GM12875 (cell line): Measurements from ENCODE around the gene MED22.

Source experiments
- H3K4me3 ChIP-seq: one replicate; pipeline ENCODE4 v1.5.1; 2011; ENCODE audit warnings: low read depth, low read length, control low read depth
- CTCF ChIP-seq: IDR thresholded peaks from 2 replicates; pipeline ENCODE4 v1.5.1; 2011; ENCODE audit warnings: low read depth, mild to moderate bottlenecking, control low read depth, inconsistent platforms, low read length, moderate library complexity, borderline replicate concordance; ENCODE audit not compliant: insufficient read depth

The MED22 gene

GRCh38 chr9:133341369-133342068 lies 6.4 kb downstream of the MED22 start:
- H3K4me3 ChIP-seq: no peak overlapping the region
- TF ChIP-seq CTCF: no peak

GRCh38 chr9:133340916-133341315 lies 7.0 kb downstream of the MED22 start:
- no peak overlapping the region for H3K4me3 ChIP-seq
- TF ChIP-seq CTCF: no peak

- H3K4me3 ChIP-seq: no peak overlapping the region
- TF ChIP-seq CTCF: no peak
These were observed 7.7 kb downstream of the MED22 start for GRCh38 chr9:133340256-133340655.

- H3K4me3 ChIP-seq: no peak overlapping the region
- TF ChIP-seq CTCF: no peak
These were observed 8.3 kb downstream of the MED22 start for GRCh38 chr9:133339641-133340040.

GRCh38 chr9:133335924-133336811 lies 11.8 kb downstream of the MED22 start, which contains the start of gene SURF6:
Gene SURF6, minus strand, starts transcription at chr9:133336188. Its CDS starts 56 bp downstream, at chr9:133336132.
- H3K4me3 ChIP-seq: peak within 1 kb of the TSS; percentile 55
- no peak for TF ChIP-seq CTCF

- H3K4me3 ChIP-seq: peak overlapping the region; percentile 55
These were observed 13.0 kb downstream of the MED22 start for GRCh38 chr9:133334888-133335287.

GRCh38 chr9:133334161-133334560 lies 13.8 kb downstream of the MED22 start:
- TF ChIP-seq CTCF: no peak
- H3K4me3 ChIP-seq: no peak overlapping the region
